GM23338 (cell line): ENCODE results near the gene MED13L. TPM values are rescaled to one million over a fixed set of nuclear protein-coding genes. Genes with fewer than 3 reads are reported as not detected.

Experiments
- ATAC-seq: fragments of 200-7000 bp; cut with Tn5 transposase; 3 replicates; pipeline ENCODE4 v1.9.1; 2020
- DNase-seq: peaks from one replicate; pipeline ENCODE4 v3.0.0-alpha.2; 2015; ENCODE audit warnings: low spot score
- H2AFZ ChIP-seq: fragments of 200-600 bp; sonication (generic); 2 replicates; pipeline ENCODE4 v1.8.0; 2016; ENCODE audit warnings: antibody characterized with exemption, mild to moderate bottlenecking, moderate library complexity
- H3F3A ChIP-seq: fragments of 200-600 bp; sonication (generic); replicated peaks from 2 replicates; pipeline ENCODE4 v1.8.0; 2017; ENCODE audit warnings: antibody characterized with exemption, mixed run types, low read depth
- H3K27ac ChIP-seq: fragments of 200-600 bp; sonication (generic); 2 replicates; pipeline ENCODE4 v1.6.1; 2016; ENCODE audit warnings: low read depth
- H3K27me3 ChIP-seq: fragments of 200-600 bp; sonication (generic); 2 replicates; pipeline ENCODE4 v1.8.0; 2016; ENCODE audit warnings: mild to moderate bottlenecking, mixed run types, moderate library complexity; ENCODE audit not compliant: insufficient read depth
- H3K36me3 ChIP-seq: fragments of 200-600 bp; sonication (generic); 2 replicates; pipeline ENCODE4 v1.8.0; 2016; ENCODE audit warnings: mild to moderate bottlenecking; ENCODE audit not compliant: insufficient read depth
- H3K4me1 ChIP-seq: fragments of 200-600 bp; sonication (generic); 2 replicates; pipeline ENCODE4 v1.8.0; 2016; ENCODE audit warnings: mild to moderate bottlenecking, moderate library complexity; ENCODE audit not compliant: insufficient read depth
- H3K4me2 ChIP-seq: fragments of 200-600 bp; sonication (generic); 2 replicates; pipeline ENCODE4 v1.7.1; 2017; ENCODE audit warnings: mixed run types
- H3K4me3 ChIP-seq: fragments of 200-600 bp; sonication (generic); 2 replicates; pipeline ENCODE4 v1.6.1; 2016; ENCODE audit warnings: mixed run types
- H3K79me2 ChIP-seq: fragments of 200-600 bp; sonication (generic); replicated peaks from 2 replicates; pipeline ENCODE4 v1.8.0; 2017; ENCODE audit warnings: mild to moderate bottlenecking; ENCODE audit not compliant: insufficient read depth
- H3K9me2 ChIP-seq: fragments of 200-600 bp; sonication (generic); 2 replicates; pipeline ENCODE4 v1.8.0; 2017; ENCODE audit not compliant: insufficient read depth
- H4K20me1 ChIP-seq: fragments of 200-600 bp; sonication (generic); replicated peaks from 2 replicates; pipeline ENCODE4 v1.8.0; 2017; ENCODE audit warnings: mild to moderate bottlenecking; ENCODE audit not compliant: insufficient read depth
- H3K27ac Mint-ChIP-seq: 2 replicates; pipeline ENCODE4 v1.8.0; 2020; ENCODE audit warnings: inconsistent platforms, mild to moderate bottlenecking, moderate library complexity, mixed read lengths
- H3K27me3 Mint-ChIP-seq: 3 replicates; pipeline ENCODE4 v1.8.0; 2022; ENCODE audit warnings: low read depth, mild to moderate bottlenecking, moderate library complexity, mixed read lengths, inconsistent platforms; ENCODE audit not compliant: insufficient read depth, poor library complexity
- H3K36me3 Mint-ChIP-seq: 3 replicates; pipeline ENCODE4 v1.8.0; 2021; ENCODE audit warnings: low read depth, mild to moderate bottlenecking, inconsistent platforms, moderate library complexity, mixed read lengths
- H3K4me1 Mint-ChIP-seq: 3 replicates; pipeline ENCODE4 v1.8.0; 2020; ENCODE audit warnings: mild to moderate bottlenecking, inconsistent platforms, mixed read lengths
- H3K4me3 Mint-ChIP-seq: 3 replicates; pipeline ENCODE4 v1.8.0; 2021; ENCODE audit warnings: moderate library complexity, mild to moderate bottlenecking, inconsistent platforms, mixed read lengths
- H3K9me3 Mint-ChIP-seq: 3 replicates; pipeline ENCODE4 v1.8.0; 2020; ENCODE audit warnings: moderate library complexity, mild to moderate bottlenecking, inconsistent platforms, mixed read lengths
- ETS1 ChIP-seq: IDR thresholded peaks from 2 replicates; pipeline ENCODE4 v1.6.1; 2016; ENCODE audit warnings: antibody characterized with exemption
- EZH2phosphoT487 ChIP-seq: fragments of 200-600 bp; sonication (generic); IDR thresholded peaks from one replicate; pipeline ENCODE4 v1.8.1; 2018; ENCODE audit warnings: antibody characterized with exemption; ENCODE audit not compliant: unreplicated experiment
- JUNB ChIP-seq: IDR thresholded peaks from one replicate; pipeline ENCODE4 v1.6.1; 2016; ENCODE audit warnings: antibody characterized with exemption; ENCODE audit not compliant: unreplicated experiment
- NANOG ChIP-seq: IDR thresholded peaks from 2 replicates; pipeline ENCODE4 v1.6.1; 2016; ENCODE audit warnings: antibody characterized with exemption, borderline replicate concordance
- ZNF331 ChIP-seq: fragments of 250-450 bp; sonication (Bioruptor Pico); IDR thresholded peaks from 2 replicates; pipeline ENCODE4 v1.5.0; 2020; ENCODE audit warnings: low read depth, mild to moderate bottlenecking, moderate library complexity
- ZNF462 ChIP-seq: fragments of 250-450 bp; sonication (Bioruptor Pico); IDR thresholded peaks from 2 replicates; pipeline ENCODE4 v1.5.0; 2020; ENCODE audit warnings: mild to moderate bottlenecking, moderate library complexity
- polyA plus RNA-seq: library from polyadenylated mRNA; unstranded; fragments of >200 nt; fragmentation: Nextera tagmentation; extraction: Ambion mirVana; gene quantifications from 2 replicates; pipeline ENCODE4 v1.2.1, GENCODE V29; 2016
- total RNA-seq: library from RNA; depleted of rRNA; stranded (reverse); fragments of >200 nt; shearing (Covaris generic); gene quantifications from 2 replicates; pipeline ENCODE4 v1.2.3, GENCODE V29; 2014

Gene MED13L
- total and polyA plus RNA-seq, 2 experiments from 2014 or later, result 20.9 to 73.6 TPM

DNA sequence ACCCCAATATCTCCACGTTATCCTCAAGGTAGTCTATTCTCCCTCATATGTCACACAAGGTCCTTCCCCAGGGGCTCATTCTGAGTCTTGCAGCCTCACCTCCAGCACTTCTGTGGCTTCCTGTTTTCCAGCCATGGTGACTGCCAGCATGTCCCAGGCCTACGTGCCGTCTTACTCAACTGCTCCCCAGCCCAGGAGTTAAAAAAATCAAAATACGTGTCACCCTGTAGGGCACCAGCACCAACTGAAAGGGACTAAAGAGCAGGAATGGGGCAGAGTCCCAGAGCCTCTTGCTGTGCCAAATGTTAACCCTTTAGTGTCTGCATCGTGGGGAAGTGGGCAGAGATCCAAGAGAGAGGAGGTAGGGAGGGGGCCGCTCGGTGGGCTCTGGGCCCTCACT, 37.0 kb upstream of the MED13L start:
- Mint-ChIP-seq H3K27ac (no peak overlapping the region), H3K36me3 (no peaks in the 10 kb centered on the region; the same call in 2 of the 3 replicates), H3K27me3 (peaks cover 4% of the 10 kb centered on the region), H3K4me1 (peaks cover 6% of the 10 kb centered on the region), H3K9me3 (peaks cover 4% of the 10 kb centered on the region; the same call in 2 of the 3 replicates), H3K4me3 (no peak overlapping the region)
- no peaks in the 10 kb centered on the region for H3K79me2 ChIP-seq
- no peaks in the 10 kb centered on the region for H3K9me2 ChIP-seq
- no peaks in the 10 kb centered on the region for H3K36me3 ChIP-seq
- no peaks in the 10 kb centered on the region for H3K27me3 ChIP-seq
- no peak overlapping the region for H2AFZ ChIP-seq
- no peak overlapping the region for H3K4me3 ChIP-seq
- no peaks in the 10 kb centered on the region for H4K20me1 ChIP-seq
- no peak overlapping the region for H3K27ac ChIP-seq
- DNase-seq, result no peak
- ATAC-seq, result no peak
- H3K4me1 ChIP-seq, result no peaks in the 10 kb centered on the region
- no peaks in the 10 kb centered on the region for H3F3A ChIP-seq
- no peak for TF ChIP-seq ETS1
- no peak for TF ChIP-seq EZH2phosphoT487
- no peak for TF ChIP-seq ZNF462 (CRISPR knock-in tag)
- TF ChIP-seq ZNF331 (CRISPR knock-in tag), result no peak
- TF ChIP-seq JUNB, result no peak
- TF ChIP-seq NANOG, result no peak
- H3K4me2 ChIP-seq, result no peak overlapping the region
